LNCAP (cell line): ENCODE results near the gene ZNF740.

ENCODE experiments used
- CTCF ChIP-seq: fragments of 450-650 bp; IDR thresholded peaks from 2 replicates; pipeline ENCODE4 v1.5.1; 2017; ENCODE audit warnings: mild to moderate bottlenecking

Gene ZNF740

GRCh38 chr12:53200107-53200457, 19.6 kb downstream of the ZNF740 start:
- TF ChIP-seq CTCF = no peak

- no peak for TF ChIP-seq CTCF
These were observed 20.1 kb downstream of the ZNF740 start for GRCh38 chr12:53200458-53201176.

- TF ChIP-seq CTCF = no peak
These were observed 20.6 kb downstream of the ZNF740 start for GRCh38 chr12:53201177-53201541.

- TF ChIP-seq CTCF = no peak
These were observed 21.1 kb downstream of the ZNF740 start for GRCh38 chr12:53201639-53202038.

- TF ChIP-seq CTCF = no peak
These were observed 23.8 kb downstream of the ZNF740 start for GRCh38 chr12:53204351-53204750.

GRCh38 chr12:53205747-53206419, 25.4 kb downstream of the ZNF740 start:
- TF ChIP-seq CTCF = no peak

- TF ChIP-seq CTCF = no peak
These were observed 26.5 kb downstream of the ZNF740 start, which contains the start of gene ITGB7 for GRCh38 chr12:53207042-53207441. ITGB7 (minus strand) TSS chr12:53207251; CDS start chr12:53200443, 6,808 bp downstream.
